GM21526 (cell line): ENCODE data around the gene FUT7.

Source experiments
- ATAC-seq: cut with Tn5 transposase; IDR thresholded peaks from one replicate; pipeline ENCODE4 v1.9.1; 2021; ENCODE audit warnings: moderate library complexity; ENCODE audit not compliant: unreplicated experiment, low FRiP score

FUT7 gene

DNA sequence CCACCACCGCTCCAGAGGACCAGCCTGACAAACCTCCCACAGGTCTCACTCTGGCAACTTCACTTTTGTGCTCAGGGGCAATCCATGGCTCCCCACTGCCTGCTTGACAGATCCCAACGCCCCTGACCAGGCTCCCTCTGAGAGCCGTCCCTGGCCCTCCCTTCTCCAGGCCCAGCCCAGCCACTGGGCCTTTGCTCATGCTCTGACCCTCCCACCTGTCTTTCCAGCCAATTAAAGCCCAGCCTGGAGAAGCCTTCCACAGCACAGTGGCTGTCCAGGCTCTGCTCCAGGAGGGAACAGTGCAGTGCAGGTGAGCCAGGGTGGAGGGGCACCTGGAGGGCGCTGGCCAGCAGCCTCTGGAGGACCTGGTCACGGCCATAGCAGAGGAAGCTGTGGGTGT lies 18.7 kb upstream of the FUT7 start:
- no peak for ATAC-seq

DNA sequence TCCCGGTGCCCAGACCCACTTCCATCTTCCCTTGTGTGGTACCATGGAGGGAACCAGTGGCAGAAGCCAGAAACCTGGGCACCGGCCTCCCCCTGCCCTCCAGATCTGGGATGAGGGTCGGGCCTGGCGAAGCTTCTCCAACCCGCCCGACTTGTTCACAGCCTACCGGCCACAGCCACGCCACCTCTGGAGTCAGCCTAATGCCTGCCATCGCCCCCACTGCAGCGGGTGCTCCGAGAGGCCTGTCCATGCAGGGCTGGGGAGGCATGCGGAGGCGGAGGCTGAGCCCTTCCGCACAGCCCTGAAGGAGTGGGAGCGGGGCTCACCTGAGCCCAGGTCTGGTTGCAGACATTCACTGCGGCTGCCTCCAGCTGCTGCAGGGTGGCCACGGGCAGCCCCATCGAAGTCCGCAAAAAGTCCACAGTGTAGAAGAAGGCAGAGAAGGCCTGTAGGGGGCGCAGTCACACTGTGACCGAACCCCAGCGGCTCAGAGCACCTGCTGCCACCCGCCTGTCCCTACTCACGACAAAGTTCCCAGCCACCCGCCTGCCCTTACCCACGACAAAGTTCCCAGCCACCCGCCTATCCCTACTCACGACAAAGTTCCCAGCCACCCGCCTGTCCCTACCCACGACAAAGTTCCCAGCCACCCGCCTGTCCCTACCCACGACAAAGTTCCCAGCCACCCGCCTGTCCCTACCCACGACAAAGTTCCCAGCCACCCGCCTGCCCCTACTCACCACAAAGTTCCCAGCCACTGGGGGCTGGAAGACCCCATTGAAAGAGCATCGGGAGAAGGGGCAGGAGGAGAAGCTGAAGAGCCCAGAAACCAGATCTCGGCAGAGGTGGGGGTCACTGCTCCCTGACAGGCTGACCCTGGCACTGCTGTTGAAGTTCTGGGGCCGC lies 17.9 kb upstream of the FUT7 start:
- no peak for ATAC-seq

DNA sequence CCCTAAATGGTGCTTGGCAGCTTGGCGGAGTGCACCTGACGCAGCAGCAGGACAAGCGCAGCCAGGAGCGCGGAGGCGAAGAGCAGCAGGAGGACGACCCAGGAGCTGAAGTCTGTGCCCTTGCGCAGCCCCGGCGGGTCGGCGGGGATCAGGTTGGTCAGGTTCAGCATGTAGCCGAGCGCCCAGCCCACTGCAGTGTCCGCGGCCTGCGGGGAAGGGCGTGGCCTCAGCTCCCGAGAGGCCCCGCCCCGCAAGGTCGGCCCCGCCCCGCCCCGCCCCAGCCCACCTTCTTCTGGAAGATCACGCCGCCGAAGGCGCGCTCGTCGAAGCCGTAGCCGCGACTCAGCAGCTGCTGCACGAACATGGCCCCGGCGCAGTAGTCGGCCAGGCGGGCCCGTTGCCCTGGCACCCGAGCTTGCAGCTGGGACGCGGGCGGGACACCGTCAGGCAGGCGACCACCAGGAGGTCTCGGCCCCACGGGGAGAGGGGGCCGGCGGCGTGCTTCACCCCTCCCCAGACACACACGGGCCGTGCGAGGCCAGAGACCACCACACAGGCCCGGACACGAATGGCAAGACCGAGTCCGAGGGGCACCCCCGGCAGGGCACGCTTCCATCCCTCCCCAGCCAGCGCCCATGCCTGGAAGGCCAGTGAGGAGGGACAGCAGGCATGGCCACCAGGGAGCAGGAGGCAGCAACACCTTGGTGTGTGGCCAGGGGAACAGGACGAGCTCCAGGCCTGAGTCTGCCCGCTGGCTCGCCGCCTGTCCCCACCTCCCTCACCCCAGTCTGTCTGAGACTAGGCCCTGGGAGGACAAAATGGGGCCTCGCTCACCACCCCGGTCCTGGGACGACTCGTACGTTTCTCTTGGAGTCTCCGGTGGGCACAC lies 17.0 kb upstream of the FUT7 start:
- no peak for ATAC-seq

DNA sequence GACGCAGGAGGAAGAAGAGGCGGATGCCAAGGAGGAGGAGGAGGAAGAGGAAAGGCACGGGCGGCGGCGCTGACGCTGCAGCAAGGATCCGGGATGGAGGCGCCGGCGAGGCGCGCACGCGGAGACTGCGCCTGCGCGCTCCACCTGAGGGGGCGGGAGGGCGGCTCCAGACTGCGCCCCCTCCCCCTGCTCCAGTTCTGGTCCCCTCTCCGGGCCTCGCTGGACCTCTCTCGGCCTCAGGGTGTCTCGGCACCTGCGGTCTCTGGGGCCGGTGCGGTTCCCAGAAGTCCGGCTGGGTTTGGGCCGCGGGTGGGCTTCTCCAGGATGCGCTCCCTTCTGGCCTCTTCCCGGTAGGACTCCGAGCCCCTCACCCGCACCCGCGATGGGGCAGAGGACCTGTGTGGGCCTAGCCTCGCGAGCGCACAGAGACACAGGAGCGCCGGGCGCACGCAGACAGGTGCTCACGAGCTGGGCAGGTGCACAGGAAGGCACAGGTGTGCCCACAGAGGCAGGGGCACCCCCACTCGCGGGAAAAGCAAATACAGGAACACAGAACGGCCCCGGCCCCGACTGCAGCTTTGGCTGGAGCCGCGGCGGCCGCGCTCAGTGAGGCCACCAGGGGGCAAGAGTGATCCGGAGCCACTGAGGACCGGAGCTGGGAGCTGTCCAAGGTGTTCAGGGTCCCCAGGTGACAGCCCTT lies 14.3 kb upstream of the FUT7 start, which contains the start of gene NPDC1:
NPDC1 (minus strand) TSS at position 90 of the 700 bp plus-strand sequence. CDS start 188 bp downstream, outside the sequence.
- ATAC-seq = no peak

DNA sequence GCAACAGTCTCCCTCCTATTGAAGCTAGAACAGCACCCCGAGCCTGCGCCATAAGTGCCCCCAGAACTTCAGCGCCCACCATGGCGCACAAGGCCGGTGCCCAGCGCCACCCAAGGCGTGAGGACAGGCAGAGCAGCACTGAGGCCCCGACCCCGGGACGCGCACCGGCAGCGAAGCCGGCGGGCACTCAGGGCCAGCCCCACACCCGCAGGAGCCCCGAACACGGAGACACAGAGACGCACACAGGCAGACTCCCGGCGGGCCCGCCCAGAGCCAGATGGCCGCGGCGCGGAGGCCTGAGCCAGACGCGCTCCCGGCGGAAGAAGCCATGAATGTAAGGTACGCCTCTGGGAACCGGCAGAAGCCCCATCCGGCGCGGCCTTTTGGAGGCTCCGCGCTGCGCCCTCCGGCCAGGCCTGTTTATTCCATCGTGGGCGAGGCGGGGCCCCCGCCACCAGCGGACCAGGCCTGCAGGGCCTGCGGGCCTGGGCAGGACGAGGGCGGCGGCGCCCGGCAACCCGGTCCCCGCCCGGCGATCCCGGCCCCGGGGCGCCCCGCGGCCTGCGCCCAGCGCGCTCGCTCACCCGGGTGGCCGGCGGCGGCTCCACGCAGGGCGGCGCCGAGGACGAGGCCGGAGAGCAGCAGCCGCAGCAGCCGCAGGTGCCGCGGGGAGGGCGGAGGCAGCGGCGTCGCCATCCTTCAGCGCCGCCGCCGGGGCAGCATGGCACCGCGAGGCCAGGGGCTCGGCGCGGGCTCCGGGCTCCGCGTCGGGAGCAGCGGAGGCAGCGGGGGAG lies 13.6 kb upstream of the FUT7 start:
- ATAC-seq = no peak

DNA sequence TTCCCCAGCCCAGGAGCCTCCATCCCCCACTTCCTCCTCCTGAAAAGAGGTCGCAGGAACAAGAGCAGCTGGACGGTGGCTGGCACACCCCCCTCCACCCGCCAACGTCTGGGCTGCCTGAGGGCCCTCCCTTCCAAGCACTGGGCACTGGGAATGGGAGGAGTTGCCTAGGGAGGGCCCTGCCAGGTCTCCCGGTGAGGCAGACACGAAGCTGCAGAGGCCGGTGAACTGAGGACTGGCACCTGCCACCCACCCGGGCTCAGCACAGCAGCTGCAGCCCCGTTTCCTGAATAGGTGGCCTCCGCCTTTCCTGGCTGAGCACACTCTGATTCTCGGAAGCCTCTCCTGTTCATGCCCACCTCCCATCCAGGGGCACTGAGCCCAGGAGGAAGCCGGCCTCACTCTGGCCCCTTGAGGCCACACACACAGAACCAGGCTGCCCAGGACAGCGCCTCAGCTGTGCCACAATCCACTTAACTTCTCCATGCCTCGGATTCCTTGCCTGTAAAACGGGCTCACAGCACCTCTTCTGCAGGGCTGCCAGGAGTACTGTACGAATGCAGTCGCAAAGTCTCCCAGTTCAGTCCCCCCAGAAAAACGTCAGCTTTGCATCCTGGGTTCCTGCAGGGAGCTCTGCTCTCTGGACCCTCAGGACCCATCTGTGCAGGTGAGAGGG lies 12.8 kb upstream of the FUT7 start:
- no peak for ATAC-seq

DNA sequence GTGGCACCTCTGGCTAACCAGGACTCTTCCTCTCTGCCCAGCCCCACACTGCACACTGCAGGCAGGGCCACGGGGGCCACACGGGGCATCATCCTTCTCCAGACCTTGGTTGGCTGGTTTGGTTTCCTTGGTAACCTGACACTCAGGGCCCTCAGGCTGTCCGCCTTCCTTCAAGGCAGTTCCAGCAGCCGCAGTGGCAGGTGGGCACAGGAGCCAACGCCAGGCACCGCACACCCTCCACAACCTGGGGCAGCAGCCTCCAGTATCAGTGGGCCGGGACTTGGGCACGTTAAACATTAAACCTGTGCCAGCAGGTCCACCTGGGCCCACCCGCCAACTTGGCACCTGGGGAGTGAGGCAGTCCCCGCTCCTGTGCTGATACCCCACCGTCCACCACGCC lies 12.1 kb upstream of the FUT7 start:
- no peak for ATAC-seq

DNA sequence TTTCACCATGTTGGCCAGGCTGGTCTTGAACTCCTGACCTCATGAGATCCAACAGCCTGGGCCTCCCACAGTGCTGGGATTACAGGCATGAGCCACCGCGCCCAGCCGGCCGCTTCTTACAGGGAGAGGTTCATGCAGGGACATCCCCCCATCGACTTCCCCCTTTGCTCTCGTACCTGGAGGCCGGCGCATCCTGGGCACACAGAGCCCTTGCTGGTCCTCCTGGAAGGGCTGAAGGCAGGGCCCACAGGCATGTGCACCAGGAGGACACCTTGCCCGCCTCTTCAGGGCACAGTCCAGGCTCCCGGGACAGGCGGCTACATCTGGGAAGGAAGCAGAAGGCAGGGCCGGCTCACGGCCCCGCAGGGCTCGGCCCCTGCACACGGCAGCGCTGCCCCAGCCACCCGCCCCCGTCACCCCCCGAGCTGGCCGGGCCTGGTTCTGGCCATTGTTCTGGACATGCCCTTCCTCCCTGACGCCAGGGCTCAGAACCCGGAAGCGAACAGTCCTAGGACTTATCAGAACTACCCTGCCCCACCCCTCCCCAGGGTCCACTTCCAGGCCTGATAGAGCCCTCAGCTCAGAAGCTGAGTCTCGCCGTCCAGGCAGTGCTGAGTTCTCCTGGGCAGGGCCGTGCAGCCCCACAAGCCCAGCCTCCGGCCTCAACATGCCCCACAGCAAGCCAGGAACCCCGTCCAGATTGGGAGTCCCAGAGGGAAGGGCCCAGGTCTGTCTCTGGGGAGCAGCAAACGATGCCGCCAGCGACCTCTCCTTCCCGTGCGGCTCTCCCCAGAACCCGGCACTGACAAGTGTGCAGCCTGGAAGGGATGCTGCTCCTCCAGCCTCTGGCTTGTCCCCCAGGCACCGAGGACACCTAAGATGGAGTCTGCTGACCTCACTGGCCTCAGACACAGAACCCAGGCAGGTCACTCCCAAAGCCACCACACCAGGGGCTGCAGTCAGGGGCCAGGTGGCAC lies 11.2 kb upstream of the FUT7 start:
- ATAC-seq = no peak

DNA sequence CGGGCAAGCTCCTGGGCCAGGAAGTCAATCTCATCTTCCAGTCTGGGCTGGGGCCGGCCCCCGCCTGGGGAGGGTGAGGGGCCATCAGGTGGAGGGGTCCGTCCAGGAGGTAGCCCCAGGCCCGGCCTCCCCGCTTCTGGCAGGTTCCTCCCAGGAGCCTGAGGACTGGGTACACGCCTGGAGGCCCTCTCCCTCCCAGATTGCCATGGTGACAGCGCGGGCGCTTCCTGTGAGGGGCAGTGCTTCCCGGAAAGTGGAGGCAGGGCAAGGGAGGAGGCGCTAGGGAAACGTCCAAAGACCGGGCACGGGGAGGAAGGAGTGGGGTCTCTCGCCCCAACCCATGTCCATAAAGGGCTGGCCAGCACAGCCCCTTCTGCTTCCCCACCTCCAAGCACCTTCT lies 9.2 kb upstream of the FUT7 start:
- ATAC-seq = no peak

DNA sequence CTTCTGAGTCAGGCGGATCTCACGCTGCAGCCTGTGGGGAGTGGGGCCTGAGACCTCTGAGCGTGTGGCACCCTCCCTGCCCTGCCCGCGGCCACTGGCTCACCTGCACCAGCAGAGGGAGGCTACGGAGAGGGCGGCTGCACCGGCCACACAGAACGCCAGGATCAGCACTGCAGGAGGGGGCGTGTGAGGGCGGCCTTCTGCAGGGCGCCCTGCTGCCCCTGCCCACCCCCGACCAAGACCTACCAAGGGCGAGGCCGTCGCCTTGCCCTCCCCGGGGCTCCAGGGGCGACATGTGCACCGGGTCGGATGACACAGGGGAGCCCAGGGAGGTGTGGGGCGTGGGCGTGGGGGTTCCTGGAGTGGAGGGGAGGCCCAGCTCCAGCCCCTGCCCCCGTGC lies 8.7 kb upstream of the FUT7 start:
- no peak for ATAC-seq

DNA sequence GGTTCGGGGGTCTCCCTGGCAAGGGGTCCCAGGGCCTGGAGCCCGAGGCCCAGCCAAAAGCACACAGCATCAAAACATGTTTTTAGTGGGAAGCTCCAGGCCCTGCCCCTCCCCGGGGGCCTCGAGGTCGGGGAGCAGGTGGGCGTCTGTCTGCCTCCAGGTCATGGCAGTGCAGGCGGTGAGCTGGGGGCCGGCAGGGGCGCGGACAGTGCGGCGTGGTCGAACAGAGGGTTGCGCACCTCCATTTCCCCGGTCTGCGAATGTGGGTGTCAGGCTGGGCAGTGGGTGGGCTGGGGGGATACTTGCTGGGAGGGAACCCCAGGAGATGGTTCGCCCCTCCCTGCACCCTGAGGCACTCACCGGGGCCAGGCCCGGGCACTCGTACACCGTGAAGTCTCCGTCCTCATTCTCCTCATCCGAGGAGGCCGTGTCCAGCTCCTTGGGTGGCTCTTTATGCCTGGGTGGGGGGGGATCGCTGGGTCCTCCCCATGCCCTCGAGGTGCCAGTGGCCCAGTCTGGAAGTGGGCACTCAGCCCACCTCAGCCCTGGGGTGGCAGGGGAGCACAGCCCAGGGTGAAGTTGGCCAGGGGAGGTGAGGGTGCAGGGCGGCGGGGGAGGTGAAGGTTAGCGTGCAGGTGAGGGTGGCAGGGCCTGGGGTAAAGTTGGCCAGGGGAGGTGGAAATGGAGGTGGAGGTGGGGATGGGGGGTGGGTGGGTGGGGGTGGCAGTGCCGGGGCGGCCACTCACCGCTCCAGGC lies 7.9 kb upstream of the FUT7 start:
- ATAC-seq = no peak

DNA sequence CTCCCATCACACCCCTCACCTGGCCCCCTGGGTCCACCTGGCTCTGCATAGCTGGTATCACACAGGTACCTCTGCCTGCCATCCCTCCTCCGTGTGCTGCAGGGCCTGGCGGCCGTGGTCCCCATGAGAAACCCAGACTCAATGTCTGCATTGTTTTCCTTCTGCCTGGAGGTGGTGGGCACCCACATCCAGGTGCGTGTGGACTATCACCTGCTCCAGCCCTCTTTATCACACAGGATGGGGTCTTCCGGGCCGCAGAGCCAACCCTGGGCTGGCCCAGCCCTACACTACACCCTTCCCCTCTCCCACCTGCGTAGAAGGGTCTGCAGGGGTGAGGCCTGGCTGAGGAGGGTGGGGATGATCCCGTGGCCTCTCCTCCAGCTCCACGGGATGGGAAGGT lies 7.0 kb upstream of the FUT7 start:
- ATAC-seq = no peak

DNA sequence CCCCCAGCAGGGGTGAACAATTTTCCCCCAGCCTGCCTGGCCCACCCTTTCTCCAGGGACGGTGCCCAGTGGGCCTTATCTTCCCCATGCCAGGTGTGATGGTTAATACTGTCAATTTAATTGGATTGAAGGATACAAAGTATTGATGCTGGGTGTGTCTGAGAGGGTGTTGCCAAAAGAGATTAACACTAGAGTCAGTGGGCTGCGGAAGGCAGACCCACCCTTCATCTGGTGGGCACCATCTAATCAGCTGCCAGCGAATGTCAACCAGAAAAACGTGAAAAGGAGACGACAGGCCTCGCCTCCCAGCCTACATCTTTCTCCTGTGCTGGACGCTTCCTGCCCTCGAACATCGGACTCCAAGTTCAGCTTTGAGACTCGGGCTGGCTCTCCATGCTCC lies 5.6 kb upstream of the FUT7 start:
- no peak for ATAC-seq

DNA sequence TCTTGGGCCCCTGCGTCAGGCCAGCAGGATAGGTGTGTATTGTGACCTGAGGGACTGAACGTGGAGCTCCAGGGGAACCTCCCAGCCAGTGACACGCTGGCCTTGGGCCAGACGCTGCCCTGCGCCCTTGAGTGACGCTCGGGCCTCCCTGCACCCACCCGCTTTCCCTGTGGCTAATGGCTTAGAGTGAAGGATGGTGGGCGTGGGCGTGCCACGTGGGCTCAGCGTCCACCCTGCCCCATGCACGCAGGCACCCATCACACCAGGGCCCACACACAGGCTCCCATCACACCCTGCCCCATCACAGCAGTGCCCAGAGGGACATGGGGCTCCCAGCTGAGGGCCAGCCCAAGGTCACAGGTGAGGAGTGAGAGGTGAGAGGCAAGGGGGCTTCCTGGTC lies 5.1 kb upstream of the FUT7 start:
- ATAC-seq = no peak

DNA sequence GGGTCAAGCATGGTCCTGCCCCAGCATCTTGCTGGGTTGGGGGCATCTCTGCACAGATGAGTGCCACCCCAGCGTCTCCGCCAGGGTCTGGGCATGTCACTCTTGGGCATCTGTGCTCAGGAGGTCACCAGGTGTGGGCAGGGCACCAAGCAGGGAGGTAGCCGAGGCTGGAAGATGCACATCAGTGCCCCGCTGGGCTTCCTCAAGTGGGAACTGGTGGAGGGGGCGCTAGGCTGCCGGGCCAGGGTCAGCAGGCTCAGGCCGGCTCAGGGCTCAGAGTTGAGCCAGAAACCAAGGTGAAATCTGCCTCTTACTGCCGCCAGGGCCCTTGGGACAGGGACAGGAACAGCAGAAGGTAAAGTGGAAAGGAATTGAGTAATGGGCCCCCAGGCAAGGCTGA lies 4.0 kb upstream of the FUT7 start:
- no peak for ATAC-seq

DNA sequence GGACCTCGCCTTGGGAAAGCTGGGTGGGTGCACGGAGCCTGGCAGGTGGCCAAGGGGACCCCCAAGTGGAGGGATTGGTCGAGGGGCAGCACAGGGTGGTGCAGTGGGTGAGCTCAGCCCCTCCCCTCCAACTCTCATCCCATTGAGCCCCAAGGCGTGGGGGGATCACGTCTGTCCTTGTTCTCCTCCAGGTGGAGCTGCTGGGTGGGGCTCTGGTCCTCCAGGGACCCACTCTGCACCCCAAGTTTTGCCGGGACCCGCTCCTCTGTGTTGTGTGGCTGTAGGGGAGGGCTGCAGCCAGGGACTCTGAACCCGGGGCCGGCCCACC lies 3.6 kb upstream of the FUT7 start:
- ATAC-seq = no peak

DNA sequence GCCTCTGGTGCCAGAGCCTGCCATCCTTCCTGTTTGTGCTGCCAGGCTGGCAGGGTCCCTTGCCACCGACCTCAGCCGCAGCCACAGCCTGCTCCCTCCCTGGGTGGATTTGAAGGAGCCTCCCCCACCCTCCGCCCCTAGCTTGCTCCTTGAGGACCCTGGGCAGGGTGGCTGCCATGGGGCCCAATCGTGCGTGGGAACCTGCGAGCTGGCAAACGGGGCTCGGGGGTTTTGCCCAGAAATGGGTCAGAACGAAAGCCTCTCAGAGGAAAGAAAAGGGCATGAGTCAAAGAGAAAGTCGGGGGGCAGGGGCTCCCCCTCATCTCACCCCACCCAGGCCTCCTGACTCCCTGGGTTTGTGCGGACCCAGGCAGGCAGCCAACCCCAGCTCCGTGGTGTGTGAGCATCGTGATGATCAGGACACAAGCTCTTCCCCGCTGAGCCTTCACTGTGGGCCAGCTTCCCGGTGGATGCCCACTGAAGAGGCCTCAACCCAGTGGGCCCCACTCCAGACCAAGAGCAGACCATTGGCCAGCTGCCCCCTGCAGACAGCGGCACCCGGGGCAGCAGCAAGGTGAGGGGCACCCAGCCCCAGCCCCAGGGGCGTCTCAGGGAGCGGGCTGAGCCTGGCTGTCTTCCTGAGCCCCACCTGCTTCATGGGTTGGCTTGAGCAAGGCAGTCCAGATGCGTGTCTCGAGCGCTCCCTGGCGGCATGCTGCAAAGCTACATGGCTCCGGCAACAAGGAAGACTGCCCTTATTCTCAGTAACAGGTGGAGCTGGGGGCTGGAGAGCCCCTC lies 3.0 kb upstream of the FUT7 start:
- ATAC-seq = no peak
